HUES48 (cell line): ENCODE results near the gene MTOR.
"Not testable (repeated sequence)": the region's sequence is repeated elsewhere in the genome, so short reads cannot be mapped to it uniquely, and the experiment has no call there.

Experiments
- H3K27ac ChIP-seq: one replicate; pipeline ENCODE4 v1.7.0; 2013; ENCODE audit warnings: low read depth, low read length, inconsistent platforms
- H3K27me3 ChIP-seq: 2 replicates; pipeline ENCODE4 v1.6.1; 2013; ENCODE audit warnings: mild to moderate bottlenecking, low read length; ENCODE audit not compliant: control insufficient read depth, insufficient read depth
- H3K36me3 ChIP-seq: 2 replicates; pipeline ENCODE4 v1.6.1; 2013; ENCODE audit warnings: low read length; ENCODE audit not compliant: control insufficient read depth, insufficient read depth
- H3K4me1 ChIP-seq: 2 replicates; pipeline ENCODE4 v1.6.1; 2013; ENCODE audit warnings: mild to moderate bottlenecking, low read length; ENCODE audit not compliant: control insufficient read depth, insufficient read depth
- H3K4me3 ChIP-seq: 2 replicates; pipeline ENCODE4 v1.5.1; 2013; ENCODE audit warnings: mild to moderate bottlenecking, low read depth, low read length
- H3K9ac ChIP-seq: 2 replicates; pipeline ENCODE4 v1.6.1; 2013; ENCODE audit warnings: mild to moderate bottlenecking, low read depth, low read length, moderate library complexity
- H3K9me3 ChIP-seq: 2 replicates; pipeline ENCODE4 v1.6.1; 2013; ENCODE audit warnings: low read length; ENCODE audit not compliant: control insufficient read depth, insufficient read depth

Gene MTOR

GRCh38 chr1:11071463-11072215, 190.7 kb downstream of the MTOR start:
- H3K4me3 ChIP-seq, result no peak overlapping the region
- H3K27me3 ChIP-seq, result no peaks in the 10 kb centered on the region
- H3K4me1 ChIP-seq, result no peaks in the 10 kb centered on the region; the same call in 1 of the 2 replicates
- H3K36me3 ChIP-seq, result peaks cover 94% of the 10 kb centered on the region
- H3K27ac ChIP-seq, result no peak overlapping the region
- H3K9me3 ChIP-seq, result no peaks in the 10 kb centered on the region
- H3K9ac ChIP-seq, result no peak overlapping the region

GRCh38 chr1:11070876-11071275, 191.5 kb downstream of the MTOR start:
- H3K4me3 ChIP-seq, result no peak overlapping the region
- H3K4me1 ChIP-seq, result no peaks in the 10 kb centered on the region; the same call in 1 of the 2 replicates
- H3K36me3 ChIP-seq, result peaks cover 94% of the 10 kb centered on the region
- H3K27me3 ChIP-seq, result no peaks in the 10 kb centered on the region
- H3K9ac ChIP-seq, result no peak overlapping the region
- no peaks in the 10 kb centered on the region for H3K9me3 ChIP-seq
- H3K27ac ChIP-seq, result no peak overlapping the region

- Histone ChIP-seq H3K27ac (no peak overlapping the region), H3K9me3 (no peaks in the 10 kb centered on the region), H3K4me1 (no peaks in the 10 kb centered on the region; the same call in 1 of the 2 replicates), H3K27me3 (no peaks in the 10 kb centered on the region), H3K9ac (no peak overlapping the region), H3K4me3 (no peak overlapping the region), H3K36me3 (peaks cover 86% of the 10 kb centered on the region)
Observed at GRCh38 chr1:11068600-11069473, 193.5 kb downstream of the MTOR start.

- Histone ChIP-seq H3K27ac (no peak overlapping the region), H3K36me3 (peaks cover 85% of the 10 kb centered on the region), H3K9me3 (no peaks in the 10 kb centered on the region), H3K27me3 (no peaks in the 10 kb centered on the region), H3K4me1 (no peaks in the 10 kb centered on the region; the same call in 1 of the 2 replicates), H3K4me3 (no peak overlapping the region), H3K9ac (no peak overlapping the region)
Observed at GRCh38 chr1:11067716-11068599, 194.4 kb downstream of the MTOR start.

- peaks cover 65% of the 10 kb centered on the region for H3K36me3 ChIP-seq
- H3K4me3 ChIP-seq, result no peak overlapping the region
- no peaks in the 10 kb centered on the region for H3K9me3 ChIP-seq
- no peak overlapping the region for H3K9ac ChIP-seq
- no peak overlapping the region for H3K27ac ChIP-seq
- H3K4me1 ChIP-seq, result peaks cover 2% of the 10 kb centered on the region; the same call in 1 of the 2 replicates
- no peaks in the 10 kb centered on the region for H3K27me3 ChIP-seq
Observed at GRCh38 chr1:11065796-11066195, 196.6 kb downstream of the MTOR start.

GRCh38 chr1:11064942-11065341, 197.4 kb downstream of the MTOR start:
- H3K4me3 ChIP-seq, result no peak overlapping the region
- peaks cover 57% of the 10 kb centered on the region for H3K36me3 ChIP-seq
- no peaks in the 10 kb centered on the region for H3K9me3 ChIP-seq

GRCh38 chr1:11063937-11064537, 198.3 kb downstream of the MTOR start:
- H3K4me1 ChIP-seq, H3K4me3 ChIP-seq, H3K27ac ChIP-seq, H3K9me3 ChIP-seq, H3K9ac ChIP-seq, H3K27me3 ChIP-seq: not testable (repeated sequence)
- peaks cover 48% of the 10 kb centered on the region for H3K36me3 ChIP-seq

More at GRCh38 chr1:11064942-11065341, 197.4 kb downstream of the MTOR start:
- Histone ChIP-seq H3K4me1 (peaks cover 3% of the 10 kb centered on the region; the same call in 1 of the 2 replicates), H3K27ac (no peak overlapping the region), H3K27me3 (no peaks in the 10 kb centered on the region), H3K9ac (no peak overlapping the region)

- H3K27ac ChIP-seq, result no peak overlapping the region
- H3K36me3 ChIP-seq, result peaks cover 39% of the 10 kb centered on the region
Observed at GRCh38 chr1:11062965-11063401, 199.4 kb downstream of the MTOR start.

GRCh38 chr1:11061652-11062365, 200.5 kb downstream of the MTOR start:
- Histone ChIP-seq H3K9me3 (no peaks in the 10 kb centered on the region), H3K27me3 (no peaks in the 10 kb centered on the region), H3K27ac (no peak overlapping the region), H3K4me3 (no peak overlapping the region), H3K36me3 (peaks cover 42% of the 10 kb centered on the region), H3K4me1 (peaks cover 3% of the 10 kb centered on the region; the same call in 1 of the 2 replicates), H3K9ac (no peak overlapping the region)

More at GRCh38 chr1:11062965-11063401, 199.4 kb downstream of the MTOR start:
- Histone ChIP-seq H3K9ac (no peak overlapping the region), H3K4me1 (peaks cover 3% of the 10 kb centered on the region; the same call in 1 of the 2 replicates), H3K9me3 (no peaks in the 10 kb centered on the region), H3K4me3 (no peak overlapping the region), H3K27me3 (no peaks in the 10 kb centered on the region)
